ENCODE data around the gene DYNC2H1.
"Not testable (repeated sequence)": the region's sequence is repeated elsewhere in the genome, so short reads cannot be mapped to it uniquely, and the experiment has no call there.

Gene DYNC2H1

DNA sequence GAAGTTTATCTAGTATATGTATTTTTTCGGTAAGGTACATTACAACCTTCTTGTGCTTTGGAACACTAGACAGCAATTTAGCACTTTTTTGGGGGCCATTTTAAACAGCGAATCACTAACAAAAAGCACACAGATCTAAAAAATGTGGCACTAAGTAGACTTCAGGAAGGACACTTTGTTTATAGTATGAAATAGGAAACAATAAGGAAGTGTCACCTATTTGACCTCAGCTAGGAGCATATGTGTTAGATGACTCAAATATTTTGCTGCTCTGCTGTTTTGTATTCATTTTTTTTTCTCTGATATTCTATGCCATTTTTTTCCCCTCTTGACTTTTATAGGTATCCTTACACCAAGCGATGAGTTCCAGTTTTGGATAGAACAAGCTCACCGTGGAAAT lies 5.6 kb downstream of the DYNC2H1 start:
- no peak for DNase-seq (ENCODE audit: low read depth in 2 of 2)

DNA sequence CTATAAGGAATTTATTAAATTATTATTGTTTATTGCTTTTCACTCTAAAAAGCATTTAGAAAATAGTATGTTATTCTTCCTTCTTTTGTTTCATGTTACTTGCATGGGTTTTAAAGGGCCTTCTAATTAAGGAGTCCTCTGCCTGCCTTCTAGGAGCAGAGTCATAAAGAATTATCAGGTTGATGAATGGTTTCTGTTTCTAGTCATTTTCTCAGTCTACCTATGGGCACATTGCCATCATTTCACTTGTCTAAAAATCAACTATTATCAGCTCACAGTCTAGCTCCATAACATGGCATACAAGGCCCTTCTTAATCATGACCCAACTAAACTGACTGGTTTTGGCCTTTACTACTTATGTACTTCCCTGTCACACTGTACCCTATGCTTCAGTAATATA lies 16.2 kb downstream of the DYNC2H1 start:
- no peak for DNase-seq (ENCODE audit: low read depth in 2 of 2)

DNA sequence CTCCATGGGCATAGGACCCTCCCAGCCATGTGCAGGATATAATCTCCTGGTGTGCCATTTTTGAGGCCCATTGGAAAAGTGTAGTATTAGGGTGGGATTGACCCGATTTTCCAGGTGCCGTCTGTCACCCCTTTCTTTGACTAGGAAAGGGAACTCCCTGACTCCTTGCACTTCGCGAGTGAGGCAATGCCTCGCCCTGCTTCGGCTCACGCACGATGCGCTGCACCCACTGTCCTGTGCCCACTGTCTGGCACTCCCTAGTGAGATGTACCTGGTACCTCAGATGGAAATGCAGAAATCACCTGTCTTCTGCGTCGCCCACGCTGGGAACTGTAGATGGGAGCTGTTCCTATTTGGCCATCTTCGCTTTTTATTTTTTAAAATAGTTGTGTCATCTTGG lies 32.8 kb downstream of the DYNC2H1 start:
- DNase-seq (ENCODE audit: low read depth in 2 of 2): not testable (repeated sequence)

DNA sequence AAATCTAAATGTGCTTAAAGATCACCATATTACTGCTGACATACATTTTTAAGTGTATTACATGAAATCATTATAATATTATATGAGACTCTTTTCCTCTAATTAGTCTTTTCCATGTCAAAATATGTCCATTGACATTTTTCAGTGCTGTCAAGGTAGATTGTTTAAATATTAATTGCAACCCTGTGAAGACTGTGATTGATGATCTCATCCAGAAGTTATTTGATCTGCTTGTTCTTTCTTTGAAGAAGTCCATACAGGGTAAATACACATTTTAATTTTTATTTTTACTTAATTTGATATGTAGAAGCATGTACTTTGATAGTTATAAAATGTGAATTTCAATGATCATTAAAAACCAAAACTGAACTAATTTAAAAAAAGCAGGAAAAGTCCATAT lies 38.4 kb downstream of the DYNC2H1 start:
- DNase-seq (ENCODE audit: low read depth in 2 of 2): no peak

DNA sequence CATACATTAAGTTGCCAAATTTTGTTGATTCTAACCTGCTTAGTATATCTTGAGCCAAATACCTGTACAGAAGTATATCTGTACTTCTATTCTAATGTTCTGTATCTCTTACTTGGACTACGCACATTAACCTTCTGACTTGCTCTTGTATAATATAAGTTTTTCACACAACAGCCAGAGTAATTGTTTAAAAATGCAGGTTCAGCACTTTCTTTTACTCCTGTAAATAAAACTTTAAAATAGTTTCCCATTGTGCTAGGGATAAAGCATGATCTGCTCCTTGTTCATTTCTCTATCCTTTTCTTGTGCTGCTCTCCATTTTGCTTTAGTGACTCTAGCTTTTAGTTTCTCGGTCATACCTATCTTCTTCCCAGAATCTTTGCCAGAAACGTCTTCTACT lies 48.3 kb downstream of the DYNC2H1 start:
- no peak for DNase-seq (ENCODE audit: low read depth in 2 of 2)

DNA sequence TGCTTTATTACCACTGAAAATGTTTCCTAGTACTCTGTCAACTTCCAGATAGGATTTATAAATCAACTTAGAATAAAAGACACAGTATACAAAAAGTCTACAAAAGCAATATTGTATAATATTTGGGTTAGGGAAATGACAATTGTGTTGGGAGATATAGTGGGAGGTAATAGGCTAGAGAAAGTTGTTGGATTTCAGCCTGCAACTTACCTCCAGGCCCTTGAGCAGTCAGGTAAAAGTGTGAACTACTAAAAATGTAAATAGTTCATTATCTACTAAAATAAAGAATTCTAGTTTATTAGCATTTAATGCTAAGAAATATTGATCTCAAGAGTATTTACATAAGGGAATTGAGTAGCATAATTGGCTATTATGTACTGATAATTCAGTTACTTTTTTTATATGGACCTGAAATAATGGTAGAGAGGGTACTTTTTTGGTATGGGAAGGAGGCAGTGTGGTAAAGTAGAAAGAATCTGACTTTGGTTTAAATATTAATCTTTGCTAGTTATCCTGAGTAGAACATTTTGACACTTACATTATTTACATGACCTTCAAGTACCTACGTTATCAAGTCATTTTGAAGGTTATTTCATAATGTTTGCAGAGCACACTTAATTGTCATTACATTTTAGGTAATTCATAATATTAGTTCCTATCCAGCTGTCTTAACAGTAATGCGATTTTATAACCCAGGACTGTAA lies 55.0 kb downstream of the DYNC2H1 start:
- no peak for DNase-seq (ENCODE audit: low read depth in 2 of 2)

DNA sequence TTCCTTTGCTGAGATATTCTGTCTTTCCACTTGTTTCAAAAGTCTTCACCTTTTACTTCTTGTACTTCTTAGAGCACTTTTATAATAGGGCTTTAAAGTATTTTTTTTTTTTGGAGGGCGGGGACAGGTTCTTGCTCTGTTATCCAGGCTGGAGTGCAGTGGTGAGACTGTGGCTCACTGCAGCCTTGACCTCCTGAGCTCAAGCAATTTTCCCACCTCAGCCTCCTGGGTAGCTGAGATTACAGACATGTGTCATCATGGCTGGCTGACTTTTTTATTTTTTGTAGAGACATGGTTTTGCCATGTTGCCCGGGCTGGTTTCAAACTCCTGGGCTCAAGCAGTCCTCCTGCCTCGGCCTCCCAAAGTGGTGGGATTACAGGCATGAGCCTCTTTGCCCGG lies 57.9 kb downstream of the DYNC2H1 start:
- DNase-seq (ENCODE audit: low read depth in 2 of 2): no peak

DNA sequence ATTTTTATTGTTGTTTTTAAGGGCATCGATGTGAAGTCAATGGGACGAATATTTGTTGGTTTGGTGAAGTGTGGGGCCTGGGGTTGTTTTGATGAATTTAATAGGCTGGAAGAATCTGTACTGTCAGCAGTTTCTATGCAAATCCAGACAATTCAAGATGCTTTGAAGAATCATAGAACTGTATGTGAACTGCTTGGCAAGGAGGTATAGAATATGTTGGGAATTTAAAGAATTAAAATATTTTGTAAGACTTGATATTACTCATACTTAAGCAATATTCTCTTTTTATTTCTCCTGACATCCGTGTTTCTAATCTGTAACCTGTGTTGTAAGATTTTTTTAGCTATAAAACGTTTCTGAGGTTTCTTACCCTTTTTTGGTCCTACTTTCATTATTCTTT lies 61.6 kb downstream of the DYNC2H1 start:
- no peak for DNase-seq (ENCODE audit: low read depth in 2 of 2)

DNA sequence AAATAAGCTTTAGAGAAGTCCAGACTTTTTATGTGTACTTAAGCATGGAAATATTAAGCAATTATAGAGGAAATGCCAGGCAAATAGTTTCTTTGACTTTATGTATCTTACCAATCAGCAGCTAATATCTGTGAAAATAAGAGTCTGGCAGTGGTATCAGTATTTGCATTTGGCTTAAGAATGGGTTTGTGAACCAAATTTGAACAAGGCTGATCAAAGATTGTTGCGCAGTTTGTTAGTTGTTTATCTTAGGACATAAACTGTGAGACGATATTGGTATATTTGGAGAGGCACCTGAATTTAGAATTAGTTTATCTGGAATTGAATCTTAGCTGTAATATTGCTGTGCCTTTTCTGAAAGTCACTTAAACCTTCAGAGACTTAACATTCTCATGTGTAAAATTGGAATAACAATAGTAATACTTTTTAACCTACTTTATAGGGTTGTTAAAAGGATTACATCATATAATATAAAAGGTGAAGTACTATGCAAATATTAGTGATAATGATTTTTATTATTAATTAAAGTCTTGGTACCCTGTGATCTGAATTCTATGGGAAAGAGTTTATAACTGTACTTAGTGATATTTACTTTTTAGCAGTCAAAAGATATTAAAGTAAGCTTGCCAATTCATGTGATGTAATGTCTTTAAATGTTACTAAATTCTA lies 66.4 kb downstream of the DYNC2H1 start:
- DNase-seq (ENCODE audit: low read depth in 2 of 2): no peak

DNA sequence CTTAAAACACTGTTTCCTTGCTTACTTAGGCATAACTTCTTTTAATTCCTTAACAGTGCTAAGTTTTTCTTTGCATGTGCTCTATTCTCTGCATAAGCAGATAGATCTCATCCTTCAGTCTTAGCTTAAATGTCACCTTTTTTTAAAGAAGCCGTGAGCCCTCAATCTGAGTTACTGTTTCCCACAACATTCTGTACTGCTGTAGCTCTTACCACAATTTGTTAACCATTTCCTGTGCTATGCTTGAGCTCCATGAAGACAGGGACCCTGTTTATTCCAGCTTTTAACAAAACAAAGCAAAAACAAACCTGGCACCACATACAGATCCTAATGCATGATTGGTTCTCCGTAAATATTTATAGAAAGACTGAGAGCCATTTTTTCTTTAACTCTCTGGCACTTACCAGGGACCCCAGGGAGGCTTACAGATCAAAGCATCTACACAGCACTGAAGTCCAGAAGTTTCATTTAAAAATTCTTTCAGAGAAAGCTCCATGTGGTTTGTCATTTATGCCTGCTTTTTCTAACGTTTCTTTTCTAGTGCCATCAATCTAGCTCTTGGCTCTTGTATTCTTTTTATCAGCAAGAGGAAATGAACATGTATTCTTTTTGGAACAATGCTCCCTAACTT lies 74.9 kb downstream of the DYNC2H1 start:
- no peak for DNase-seq (ENCODE audit: low read depth in 2 of 2)

DNA sequence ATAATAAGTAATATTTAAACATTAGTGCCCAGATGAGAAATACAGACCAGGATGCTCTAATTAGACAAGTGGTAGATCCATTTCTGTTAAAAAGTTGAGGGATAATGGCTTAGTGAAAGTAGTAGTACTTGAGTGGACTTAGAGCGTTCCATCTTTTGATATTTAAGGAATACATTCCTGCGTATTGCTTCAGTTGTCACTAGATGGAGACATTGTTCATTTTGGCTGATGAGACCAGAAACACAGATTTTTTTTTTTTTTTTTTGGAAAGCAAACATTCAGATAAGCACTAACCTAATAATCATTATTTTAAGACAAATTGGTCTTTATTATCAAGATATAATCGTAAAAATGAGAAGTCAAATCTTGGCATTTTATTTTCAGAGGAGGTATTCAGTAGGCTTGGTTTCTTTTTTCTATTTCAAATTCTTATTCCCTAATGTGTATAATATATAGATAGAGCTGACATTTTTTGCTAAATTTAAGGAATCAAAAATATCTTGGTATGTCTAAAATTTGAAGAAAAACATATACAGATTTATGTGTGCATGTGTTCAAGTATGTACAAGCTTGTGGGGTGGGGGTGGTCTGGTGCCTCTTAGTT lies 92.9 kb downstream of the DYNC2H1 start:
- DNase-seq (ENCODE audit: low read depth in 2 of 2): no peak

DNA sequence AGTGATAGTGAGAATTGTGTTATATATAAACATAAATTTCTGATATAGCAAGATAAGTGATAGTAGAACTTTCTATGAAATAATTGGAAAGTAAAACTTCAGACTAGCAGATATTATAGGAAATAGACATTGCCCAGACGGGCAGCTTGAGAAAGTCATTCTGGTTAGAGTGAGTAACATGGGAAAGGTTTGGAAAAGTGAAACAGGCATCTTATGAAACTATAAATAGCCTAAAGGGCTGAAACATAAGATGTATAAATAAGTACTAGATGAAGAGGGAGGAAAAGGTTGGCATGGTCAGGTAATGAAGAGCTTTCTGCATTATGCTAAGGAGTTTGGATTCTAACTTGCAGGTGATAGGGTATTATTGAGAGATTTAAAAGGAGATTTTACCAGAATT lies 101.3 kb downstream of the DYNC2H1 start:
- no peak for DNase-seq (ENCODE audit: low read depth in 2 of 2)

DNA sequence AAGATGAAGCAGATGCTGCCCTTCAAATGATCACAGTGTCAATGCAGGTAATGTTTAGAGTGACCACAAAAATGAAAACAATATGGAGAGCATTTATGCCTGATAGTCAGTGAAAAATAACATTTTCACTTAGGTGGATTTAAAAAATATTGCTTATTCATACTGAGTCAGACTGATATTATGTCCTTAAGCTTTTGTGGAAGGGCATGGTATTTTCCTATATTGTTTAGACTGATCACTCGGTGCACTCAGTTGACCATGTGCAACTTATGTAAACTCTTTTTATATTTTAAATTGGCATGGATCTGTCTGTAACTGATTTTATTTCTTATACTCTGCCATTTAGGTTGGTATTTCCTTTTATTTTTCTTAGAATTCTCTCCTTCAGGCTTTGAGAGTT lies 106.6 kb downstream of the DYNC2H1 start:
- DNase-seq (ENCODE audit: low read depth in 2 of 2): no peak

DNA sequence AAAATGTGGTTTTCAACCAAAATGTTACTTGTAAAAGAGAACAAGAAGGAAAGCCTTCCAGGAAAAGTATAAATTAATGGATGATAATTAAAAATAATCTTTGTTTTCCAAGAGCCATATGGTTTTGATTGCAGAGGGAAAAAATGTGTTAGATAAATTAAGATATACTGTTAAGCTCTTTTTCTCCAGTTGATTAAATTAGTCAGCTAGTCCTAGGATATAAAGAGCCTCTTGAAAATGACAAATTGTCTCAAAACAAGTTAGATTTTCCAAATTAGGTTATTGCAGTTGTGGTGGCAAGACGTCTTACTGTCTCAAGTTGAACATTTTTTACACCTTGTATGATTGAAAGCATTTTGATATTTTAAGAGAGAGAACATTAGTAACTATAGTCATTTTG lies 110.9 kb downstream of the DYNC2H1 start:
- no peak for DNase-seq (ENCODE audit: low read depth in 2 of 2)

DNA sequence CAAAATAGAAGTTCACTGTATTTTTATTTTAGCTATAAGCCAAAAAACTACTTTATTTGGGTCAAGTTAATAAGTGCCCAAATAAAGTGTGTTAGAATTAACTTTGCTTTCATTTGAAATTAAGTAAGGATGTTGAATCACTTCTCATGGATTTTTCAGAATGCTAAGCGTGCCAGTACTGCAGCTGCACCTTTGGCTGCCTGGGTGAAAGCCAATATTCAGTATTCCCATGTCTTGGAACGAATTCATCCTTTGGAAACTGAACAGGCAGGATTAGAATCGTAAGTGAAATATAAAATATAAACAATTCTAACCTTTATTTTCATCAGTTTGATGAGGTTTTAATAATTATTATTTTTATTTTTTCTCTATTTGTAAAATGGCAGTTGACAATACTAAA lies 113.6 kb downstream of the DYNC2H1 start:
- DNase-seq (ENCODE audit: low read depth in 2 of 2): no peak

DNA sequence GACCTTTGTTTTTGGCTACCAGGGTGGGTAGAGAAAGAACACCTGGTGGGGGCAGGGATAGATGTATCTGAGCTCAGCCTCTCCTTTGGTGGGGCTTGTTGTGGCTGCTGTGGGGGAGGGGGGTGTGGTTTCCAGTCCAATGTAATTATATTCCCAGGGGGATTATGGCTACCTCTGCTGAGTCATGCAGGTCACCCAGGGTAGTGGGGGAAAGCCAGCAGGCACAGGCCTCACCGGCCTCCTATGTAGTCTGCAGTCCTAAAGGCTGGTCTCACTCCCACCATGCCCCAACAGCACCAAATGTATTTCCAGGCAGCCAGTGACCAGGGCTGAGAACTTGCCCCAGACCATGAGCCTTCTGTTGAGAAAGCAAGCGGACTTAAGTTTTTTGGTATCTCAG lies 119.6 kb downstream of the DYNC2H1 start:
- no peak for DNase-seq (ENCODE audit: low read depth in 2 of 2)

DNA sequence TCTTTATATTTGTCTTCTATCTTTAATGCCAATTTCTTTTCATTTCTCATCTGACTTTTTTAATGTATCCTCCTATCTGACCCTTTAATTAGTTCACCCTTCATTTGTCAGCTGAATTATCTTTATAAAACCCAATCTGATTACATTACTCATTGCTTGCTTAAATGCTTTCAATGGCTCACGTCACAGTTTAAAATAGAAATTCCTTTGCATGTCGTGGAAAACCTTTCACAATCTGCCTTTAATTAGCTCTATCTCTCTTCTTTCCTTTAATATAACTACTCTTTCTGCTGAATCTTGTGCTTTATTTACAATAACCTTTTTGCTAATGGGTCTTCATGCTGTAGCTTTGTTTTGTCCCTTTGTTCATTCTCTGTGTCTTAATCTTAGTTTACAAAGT lies 125.7 kb downstream of the DYNC2H1 start:
- DNase-seq (ENCODE audit: low read depth in 2 of 2): no peak

DNA sequence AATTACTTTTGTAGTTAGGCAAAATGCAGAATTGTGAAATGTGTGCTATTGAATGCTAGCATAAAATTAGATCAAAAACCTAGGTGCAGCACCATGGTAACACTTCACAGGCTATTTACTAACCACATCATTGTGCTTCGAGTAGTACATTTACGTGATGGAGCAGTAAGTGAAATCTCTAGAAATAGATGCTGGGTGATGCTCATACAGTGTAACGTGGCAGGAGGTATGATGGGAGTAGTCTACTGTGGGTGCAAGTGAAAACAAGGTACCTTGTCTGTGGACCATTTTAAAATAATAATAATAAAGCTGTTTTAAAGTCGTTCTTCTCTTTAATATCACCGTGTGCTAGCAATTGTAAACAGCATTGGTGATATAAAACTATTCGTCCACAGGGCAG lies 132.3 kb downstream of the DYNC2H1 start:
- no peak for DNase-seq (ENCODE audit: low read depth in 2 of 2)

DNA sequence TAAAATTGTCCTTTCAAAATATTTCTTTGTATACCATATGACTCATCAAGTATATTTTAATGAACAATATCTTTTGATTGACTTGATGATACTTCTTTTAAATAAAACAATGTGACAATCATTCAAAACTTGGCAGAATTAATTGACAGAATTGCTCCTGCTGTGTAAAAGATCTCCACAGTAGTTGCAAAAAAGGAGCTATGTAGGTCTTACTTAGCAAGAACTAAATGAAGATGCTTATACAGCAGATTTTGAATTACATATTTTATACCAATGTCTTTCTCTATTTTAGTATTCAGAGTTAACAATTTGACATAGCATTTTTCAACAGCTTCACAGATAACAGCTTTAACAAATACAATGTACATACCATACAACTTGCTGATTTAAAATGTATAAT lies 144.9 kb downstream of the DYNC2H1 start:
- DNase-seq (ENCODE audit: low read depth in 2 of 2): no peak

DNA sequence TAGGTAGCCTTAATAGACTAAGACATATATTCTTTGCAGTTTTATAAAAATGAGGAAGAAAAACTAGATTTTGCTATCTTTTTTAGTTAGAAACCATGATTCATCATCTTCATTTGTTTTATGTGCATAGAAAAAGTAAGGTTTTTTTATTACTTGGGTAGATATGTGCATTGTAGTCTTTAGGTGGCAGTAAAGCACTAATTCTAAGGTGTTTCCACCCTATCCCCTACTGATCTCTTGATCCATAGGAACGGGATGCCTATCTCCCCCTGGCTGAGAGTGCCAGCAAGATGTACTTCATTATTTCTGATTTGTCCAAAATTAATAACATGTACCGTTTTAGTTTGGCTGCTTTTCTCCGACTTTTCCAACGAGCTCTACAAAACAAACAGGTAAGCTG lies 148.1 kb downstream of the DYNC2H1 start:
- DNase-seq (ENCODE audit: low read depth in 2 of 2): no peak

DNA sequence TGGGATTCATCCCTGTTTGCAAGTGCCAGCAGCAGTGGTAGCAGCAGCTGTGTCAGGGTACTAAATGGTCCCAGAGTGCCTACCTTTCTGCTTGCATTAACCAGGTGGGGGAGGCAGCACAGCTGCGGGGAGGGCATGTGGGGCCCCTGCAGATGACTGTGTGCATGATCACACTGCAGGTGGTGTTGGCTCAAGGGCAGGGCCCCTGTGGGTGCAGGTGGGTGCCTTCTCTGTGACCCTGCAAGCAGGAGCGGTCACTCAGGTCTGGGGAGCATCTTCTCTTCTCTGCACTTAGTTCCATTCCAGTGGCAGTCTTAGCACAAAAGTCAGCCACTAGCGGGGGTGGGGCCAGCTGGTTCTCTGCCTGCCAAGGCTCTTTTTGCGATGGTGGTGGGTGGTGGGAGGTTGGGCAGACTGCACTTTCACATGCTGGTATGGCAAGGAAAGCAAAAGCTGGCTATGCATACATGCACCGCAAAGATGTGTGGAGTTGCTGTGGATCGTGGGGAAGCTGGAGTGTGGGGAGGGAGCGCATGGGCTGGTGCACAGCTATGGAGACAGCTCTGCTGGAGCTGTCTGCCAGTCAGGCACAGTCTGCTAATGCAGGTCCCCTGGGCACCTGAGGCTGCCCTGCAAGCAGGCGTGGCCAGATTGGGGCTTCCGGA lies 157.1 kb downstream of the DYNC2H1 start:
- no peak for DNase-seq (ENCODE audit: low read depth in 2 of 2)

DNA sequence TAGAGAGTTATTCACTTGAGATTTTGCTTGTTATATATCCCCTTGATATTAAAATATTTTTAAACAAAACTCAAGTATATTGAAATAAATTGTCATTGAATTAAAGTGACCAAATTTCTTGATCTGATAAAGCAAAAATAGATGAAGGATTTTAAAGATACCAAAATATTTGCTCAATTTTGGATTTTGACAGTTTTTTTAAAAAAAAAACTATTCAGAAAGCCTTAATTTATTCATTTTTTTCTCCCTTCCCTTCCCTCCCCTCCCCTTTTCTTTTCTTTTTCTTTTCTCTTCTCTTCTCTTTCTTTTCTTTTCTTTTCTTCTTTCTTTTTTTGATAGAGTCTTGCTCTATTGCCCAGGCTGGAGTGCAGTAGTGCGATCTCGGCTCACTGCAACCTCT lies 163.7 kb downstream of the DYNC2H1 start:
- DNase-seq (ENCODE audit: low read depth in 2 of 2): no peak
